IPS DF 6.9 (cell line): Measurements from ENCODE around the gene COPZ1.

Experiments
- DNase-seq: peaks from one replicate; pipeline ENCODE4 v3.0.0-alpha.2; 2013; ENCODE audit warnings: low read depth, low spot score
- H3K27ac ChIP-seq: one replicate; pipeline ENCODE4 v1.5.1; 2013; ENCODE audit warnings: low read length, control low read depth
- H3K27me3 ChIP-seq: 2 replicates; pipeline ENCODE4 v1.6.1; 2013; ENCODE audit warnings: mild to moderate bottlenecking, low read length; ENCODE audit not compliant: control insufficient read depth, insufficient read depth
- H3K36me3 ChIP-seq: 2 replicates; pipeline ENCODE4 v1.6.1; 2013; ENCODE audit warnings: low read length; ENCODE audit not compliant: control insufficient read depth, insufficient read depth
- H3K4me1 ChIP-seq: 2 replicates; pipeline ENCODE4 v1.6.1; 2013; ENCODE audit warnings: low read length; ENCODE audit not compliant: control insufficient read depth, insufficient read depth
- H3K4me3 ChIP-seq: 2 replicates; pipeline ENCODE4 v1.5.1; 2013; ENCODE audit warnings: mild to moderate bottlenecking, low read length
- H3K9me3 ChIP-seq: 2 replicates; pipeline ENCODE4 v1.6.1; 2013; ENCODE audit warnings: low read length, inconsistent platforms; ENCODE audit not compliant: control insufficient read depth, insufficient read depth
- WGBS: extraction: QIAGEN DNeasy Blood & Tissue Kit; methylation state at CpG from one replicate; pipeline ENCODE4 v1.1.7; 2013; ENCODE audit warnings: mixed read lengths, missing lambda C conversion rate; ENCODE audit not compliant: insufficient read length, insufficient coverage; 5-methylcytosine and 5-hydroxymethylcytosine counted together

COPZ1 gene

DNA sequence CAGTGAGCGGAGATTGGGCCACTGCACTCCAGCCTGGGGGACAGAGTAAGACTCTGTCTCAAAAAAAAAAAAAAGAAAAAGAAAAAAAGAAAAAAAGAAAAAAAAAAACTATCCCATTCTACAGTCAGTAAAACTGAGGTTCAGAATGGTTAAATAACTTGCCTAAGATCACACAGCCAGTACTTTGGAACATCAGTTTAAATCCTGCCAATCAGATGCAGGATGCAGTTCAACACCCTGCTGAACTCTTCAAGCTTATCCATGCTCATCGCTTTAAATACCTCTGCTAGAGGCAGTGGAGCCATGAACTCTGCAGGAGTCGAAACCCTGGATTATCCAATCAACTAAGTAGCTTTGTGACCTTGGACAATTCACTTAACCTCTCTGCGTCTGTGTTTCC is 56.2 kb downstream of the COPZ1 start:
- Histone ChIP-seq H3K27me3 (no peaks in the 10 kb centered on the region), H3K4me3 (no peak overlapping the region), H3K36me3 (no peaks in the 10 kb centered on the region), H3K9me3 (no peaks in the 10 kb centered on the region), H3K4me1 (peaks cover 9% of the 10 kb centered on the region), H3K27ac (no peak overlapping the region)
- no peak for DNase-seq
- WGBS, result no CpG with 5 or more reads among the region's 4 CpGs

DNA sequence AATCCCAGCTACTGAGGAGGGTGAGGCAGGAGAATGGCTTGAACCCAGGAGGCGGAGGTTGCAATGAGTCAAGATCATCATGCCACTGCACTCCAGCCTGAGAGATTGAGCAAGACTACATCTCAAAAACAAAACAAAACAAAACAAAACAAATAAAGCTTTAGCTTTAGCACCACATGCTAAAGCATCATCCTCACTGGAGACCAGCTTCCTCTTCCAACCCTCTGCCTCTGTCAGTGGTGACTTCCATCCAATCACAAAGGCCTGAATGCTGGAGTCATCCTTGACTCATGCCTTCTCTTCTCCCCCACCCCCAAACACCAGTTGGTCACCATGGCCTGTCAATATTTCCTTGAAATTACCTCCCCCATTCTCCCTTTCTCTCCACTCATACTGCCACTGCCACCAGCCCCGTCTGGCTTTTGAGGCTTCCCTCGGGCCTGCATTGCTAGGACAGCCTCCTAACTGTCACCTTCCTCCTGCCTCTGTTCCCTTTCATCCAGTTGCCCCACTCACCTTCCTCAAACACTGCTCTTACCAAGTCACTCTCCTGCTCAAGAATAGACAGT is 58.2 kb downstream of the COPZ1 start:
- Histone ChIP-seq H3K9me3 (no peaks in the 10 kb centered on the region), H3K27ac (no peak overlapping the region), H3K36me3 (no peaks in the 10 kb centered on the region), H3K27me3 (no peaks in the 10 kb centered on the region), H3K4me1 (peaks cover 19% of the 10 kb centered on the region), H3K4me3 (no peak overlapping the region)
- no CpG with 5 or more reads among the region's 3 CpGs for WGBS
- no peak for DNase-seq

DNA sequence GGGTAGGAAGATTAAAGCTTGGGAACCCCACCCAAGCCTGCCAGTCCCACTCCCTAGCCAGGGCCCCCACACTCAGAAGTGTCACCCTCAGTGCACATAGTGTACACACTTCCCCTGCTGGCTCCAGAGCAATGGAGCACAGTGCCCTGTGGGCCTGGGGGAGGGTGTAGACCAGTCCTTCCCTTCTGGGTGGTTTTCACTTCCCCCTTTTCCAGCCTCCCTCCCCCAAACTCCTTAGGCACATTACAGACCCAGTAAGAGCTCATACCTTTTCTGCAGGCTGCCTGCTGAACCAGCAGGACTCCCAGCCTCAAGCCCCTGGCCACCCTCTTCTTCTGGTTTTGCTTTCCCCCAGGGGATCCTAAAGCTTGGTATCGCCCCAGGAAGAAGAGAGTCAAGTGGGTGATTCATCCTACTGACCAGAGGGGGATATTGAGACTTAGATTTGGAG is 59.7 kb downstream of the COPZ1 start, which contains the start of gene ZNF385A:
Gene ZNF385A (minus strand): TSS at position 143 of the 451 bp plus-strand sequence. CDS start 219 bp downstream, outside the sequence.
- Histone ChIP-seq H3K27ac (no peak within 1 kb of the TSS), H3K4me3 (no peak within 1 kb of the TSS), H3K9me3 (no peaks in the 10 kb centered on the region), H3K4me1 (peaks cover 21% of the 10 kb centered on the region), H3K27me3 (no peaks in the 10 kb centered on the region), H3K36me3 (no peaks in the 10 kb centered on the region)
- DNase-seq, result no peak
- WGBS, result no CpG with 5 or more reads among the region's 1 CpG

DNA sequence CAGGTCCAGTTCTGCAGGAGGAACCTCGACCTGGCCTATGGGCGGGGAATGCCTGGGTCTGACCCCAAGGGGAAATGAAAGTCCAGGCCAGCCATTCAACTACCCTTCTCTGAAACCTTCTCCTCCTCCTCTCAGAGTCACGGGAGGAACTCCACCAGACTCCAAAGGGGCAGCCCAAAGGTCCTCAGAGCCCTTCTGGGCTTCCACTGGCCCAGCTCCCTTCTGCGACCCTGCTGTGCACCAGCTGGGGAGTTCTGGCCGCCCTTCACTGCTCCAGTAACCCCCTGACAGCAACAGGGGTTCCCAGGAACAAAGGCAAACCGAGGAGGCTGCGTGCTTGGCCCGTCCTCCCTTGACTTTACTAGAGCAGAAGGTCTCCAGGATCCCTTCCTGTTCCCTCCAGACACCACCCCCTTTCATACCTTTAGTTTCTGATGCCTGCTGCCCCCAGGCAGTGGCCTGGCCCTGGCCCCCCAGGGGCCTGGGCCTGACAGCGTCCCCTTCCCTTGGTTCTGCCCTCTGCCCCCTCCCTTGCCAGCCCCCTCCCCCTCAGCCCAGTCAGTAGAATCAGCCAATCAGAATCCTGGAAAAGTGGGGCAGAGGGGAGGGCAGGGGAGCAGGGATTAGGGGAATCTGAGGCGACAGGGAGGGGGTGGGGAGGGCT is 60.5 kb downstream of the COPZ1 start:
- no peak for DNase-seq
- no peak overlapping the region for H3K4me3 ChIP-seq
- no peaks in the 10 kb centered on the region for H3K27me3 ChIP-seq
- H3K9me3 ChIP-seq, result no peaks in the 10 kb centered on the region
- peaks cover 21% of the 10 kb centered on the region for H3K4me1 ChIP-seq
- H3K27ac ChIP-seq, result no peak overlapping the region
- no CpG with 5 or more reads among the region's 10 CpGs for WGBS
- H3K36me3 ChIP-seq, result no peaks in the 10 kb centered on the region

DNA sequence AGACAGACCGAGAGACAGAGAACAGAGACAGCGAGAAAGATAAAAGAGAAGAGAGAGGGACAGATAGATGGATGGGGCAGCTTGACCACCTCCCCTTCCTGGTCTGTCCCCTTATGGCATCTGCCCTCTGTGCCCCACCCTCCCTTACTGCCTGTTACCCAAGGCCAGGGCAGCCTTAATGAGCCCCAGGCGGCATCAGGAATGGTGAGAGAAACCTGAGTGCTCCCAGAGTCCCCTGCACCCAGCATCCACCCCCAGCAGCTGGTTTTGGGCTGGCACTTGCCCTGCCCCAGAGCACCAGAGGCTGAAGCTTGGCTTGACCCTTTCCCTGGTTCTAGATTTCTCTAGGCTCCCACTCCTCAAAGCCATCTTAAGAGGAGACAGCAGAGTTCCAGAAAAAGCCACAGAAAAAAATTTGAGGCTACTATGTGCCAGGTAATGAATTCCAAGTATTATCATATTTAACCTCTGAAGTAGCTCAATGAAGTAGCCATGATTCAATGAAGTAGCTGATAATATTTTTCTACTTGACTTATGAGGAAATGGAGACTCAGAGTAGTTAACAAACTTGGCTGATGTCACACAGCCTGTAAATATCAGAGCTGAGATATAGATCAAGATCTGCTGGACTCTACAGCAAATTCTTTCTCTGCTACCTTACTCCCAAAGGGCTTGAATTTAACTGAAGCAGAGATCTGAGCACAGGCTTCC is 61.6 kb downstream of the COPZ1 start:
- no CpG with 5 or more reads among the region's 3 CpGs for WGBS
- H3K4me3 ChIP-seq, result no peak overlapping the region
- H3K9me3 ChIP-seq, result no peaks in the 10 kb centered on the region
- DNase-seq, result no peak
- no peak overlapping the region for H3K27ac ChIP-seq
- no peaks in the 10 kb centered on the region for H3K27me3 ChIP-seq
- H3K36me3 ChIP-seq, result no peaks in the 10 kb centered on the region
- H3K4me1 ChIP-seq, result peaks cover 21% of the 10 kb centered on the region

DNA sequence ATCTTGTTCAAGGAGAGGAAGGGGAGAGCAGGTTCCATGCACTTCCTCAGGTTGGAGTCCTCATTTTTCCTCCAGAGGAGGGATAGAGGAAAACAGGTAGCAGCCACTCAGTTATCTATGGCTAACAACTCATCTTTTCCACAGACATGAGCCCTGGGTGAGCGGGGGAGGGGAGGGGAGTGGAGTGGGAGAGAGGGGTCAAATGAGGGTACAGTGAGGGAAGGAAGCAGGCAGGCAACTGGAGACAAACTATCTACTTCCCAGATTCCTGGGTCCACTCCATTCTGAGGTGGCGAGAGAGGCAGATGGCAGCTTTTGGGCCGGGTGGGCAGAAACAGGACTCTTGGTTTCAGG is 62.2 kb downstream of the COPZ1 start:
- no peak for DNase-seq
- Histone ChIP-seq H3K36me3 (no peaks in the 10 kb centered on the region), H3K27ac (no peak overlapping the region), H3K4me3 (no peak overlapping the region), H3K27me3 (no peaks in the 10 kb centered on the region), H3K4me1 (peaks cover 21% of the 10 kb centered on the region), H3K9me3 (no peaks in the 10 kb centered on the region)
- WGBS, result no CpG with 5 or more reads among the region's 3 CpGs

DNA sequence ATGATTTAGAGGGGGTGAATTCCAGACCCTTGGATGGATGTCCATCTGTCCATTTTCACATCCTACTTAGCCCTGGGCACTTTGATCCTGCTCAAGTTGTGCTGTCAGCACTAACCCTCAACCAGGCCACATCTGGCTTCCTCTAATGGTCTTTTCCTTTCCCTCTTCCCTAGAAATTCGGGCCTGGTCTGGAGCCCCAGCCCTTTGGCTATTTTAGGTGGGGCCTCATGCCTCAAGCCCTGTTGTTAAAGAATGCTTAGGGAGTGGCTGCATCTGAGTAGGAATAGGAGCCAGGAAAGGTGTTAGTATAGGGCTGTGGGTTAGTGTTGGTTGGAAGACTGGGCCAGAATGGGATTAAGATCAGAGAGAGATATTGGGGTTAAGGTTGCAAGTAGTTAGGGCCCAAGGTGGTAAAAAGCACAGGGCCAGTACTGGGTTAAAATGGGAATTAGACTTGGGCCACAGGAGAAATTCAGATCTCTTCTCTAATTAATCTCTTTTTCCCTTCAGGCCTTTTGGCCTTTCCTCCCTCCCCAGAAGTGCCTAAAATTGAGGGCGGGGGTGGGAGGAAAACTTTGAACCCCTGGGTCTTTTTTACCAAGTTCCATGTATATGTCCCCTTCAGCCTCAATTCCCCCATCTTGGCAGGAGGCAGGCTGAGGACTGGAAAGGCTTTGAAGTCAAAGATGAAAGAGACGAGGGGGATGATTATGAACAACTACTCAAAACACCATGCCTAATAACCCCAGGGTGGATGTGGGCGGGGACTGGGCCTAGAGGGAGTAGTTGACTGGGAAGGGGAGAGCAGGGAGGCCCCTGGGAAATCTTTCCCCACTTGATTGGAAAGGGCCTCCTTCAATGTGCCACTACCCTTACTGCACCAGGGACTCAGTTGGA is 63.6 kb downstream of the COPZ1 start:
- H3K9me3 ChIP-seq, result no peaks in the 10 kb centered on the region
- no peak overlapping the region for H3K4me3 ChIP-seq
- H3K4me1 ChIP-seq, result peaks cover 21% of the 10 kb centered on the region
- H3K27ac ChIP-seq, result no peak overlapping the region
- DNase-seq, result no peak
- no peaks in the 10 kb centered on the region for H3K36me3 ChIP-seq
- no CpG with 5 or more reads among the region's 4 CpGs for WGBS
- peaks cover 1% of the 10 kb centered on the region; the same call in 1 of the 2 replicates for H3K27me3 ChIP-seq

DNA sequence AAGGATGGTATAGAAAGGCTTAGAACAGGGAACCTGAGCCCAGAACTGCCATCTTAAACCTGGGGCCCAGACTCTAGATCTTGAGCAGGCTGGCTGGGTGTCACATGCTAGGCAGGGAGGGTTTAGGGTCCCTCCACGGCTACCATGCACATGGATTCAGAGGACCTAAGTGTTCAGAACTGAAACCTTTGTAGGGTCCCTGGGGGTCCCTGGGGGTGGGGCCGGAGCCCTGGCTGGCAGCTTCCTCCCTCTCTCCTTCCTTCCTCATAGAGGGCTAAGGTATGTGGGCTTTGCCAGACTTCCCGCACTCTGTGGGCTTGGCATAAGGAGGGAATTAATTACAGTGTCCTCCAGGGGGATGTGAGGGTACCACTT is 64.2 kb downstream of the COPZ1 start:
- DNase-seq, result no peak
- H3K4me1 ChIP-seq, result peaks cover 22% of the 10 kb centered on the region
- no peaks in the 10 kb centered on the region for H3K9me3 ChIP-seq
- no peak overlapping the region for H3K4me3 ChIP-seq
- no CpG with 5 or more reads among the region's 3 CpGs for WGBS
- no peak overlapping the region for H3K27ac ChIP-seq
- H3K27me3 ChIP-seq, result peaks cover 1% of the 10 kb centered on the region; the same call in 1 of the 2 replicates
- no peaks in the 10 kb centered on the region for H3K36me3 ChIP-seq

DNA sequence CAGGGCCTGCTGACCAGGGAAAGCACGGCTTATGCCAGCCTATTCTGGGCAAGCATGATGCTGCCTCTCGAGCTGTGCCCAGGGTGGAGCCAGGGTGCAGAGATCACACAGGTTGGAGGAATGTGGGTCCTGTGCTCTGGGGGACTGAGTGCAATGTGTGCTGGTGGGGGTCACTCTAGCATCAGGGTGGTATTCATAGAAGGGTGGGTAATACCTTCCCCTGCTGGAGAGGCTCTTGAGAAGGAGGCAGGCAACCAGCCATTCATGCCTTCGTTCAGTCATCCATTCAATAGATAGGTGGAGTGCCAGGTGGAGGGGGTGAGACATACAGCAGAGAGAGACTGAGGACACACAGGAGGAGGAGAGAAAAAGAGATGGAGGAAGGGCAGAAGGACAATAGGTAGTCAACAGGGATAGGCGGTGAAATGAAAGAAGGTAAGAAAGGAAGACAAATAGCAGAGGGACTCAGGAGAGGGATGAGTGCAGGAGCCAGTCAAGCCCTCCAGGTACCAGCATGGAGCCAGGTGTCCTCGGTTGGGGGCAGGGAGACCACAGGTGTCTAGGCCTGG is 64.8 kb downstream of the COPZ1 start:
- Histone ChIP-seq H3K4me1 (peaks cover 23% of the 10 kb centered on the region), H3K9me3 (no peaks in the 10 kb centered on the region), H3K27me3 (peaks cover 1% of the 10 kb centered on the region; the same call in 1 of the 2 replicates), H3K36me3 (no peaks in the 10 kb centered on the region), H3K27ac (no peak overlapping the region), H3K4me3 (no peak overlapping the region)
- no peak for DNase-seq
- WGBS, result no CpG with 5 or more reads among the region's 5 CpGs
